A549 (cell line): ENCODE measurements around the gene NCCRP1. TPM values are rescaled to one million over a fixed set of nuclear protein-coding genes. Genes with fewer than 3 reads are reported as not detected.
A peak's percentile ranks its signal among the peaks of the same experiment; 100 is the strongest.

Experiments used
- ATAC-seq, 2 experiments: fragments of 200-7000 bp in 1 of 2; fragments of >200 bp in 1 of 2; cut with Nextera tagmentation in 1 of 2; cut with Tn5 transposase in 1 of 2; 3 replicates each; pipeline versions ENCODE4 v1.8.0 to v1.9.1; 2018 to 2020; ENCODE audit warnings: mild to moderate bottlenecking in 1 of 2, moderate library complexity in 1 of 2
- CTCF ChIA-PET: fragments of 300-600 bp; sonication (Branson Sonifier 250); formaldehyde crosslinking; extraction: SDS; loops from one replicate; lab custom pipeline; 2021; ENCODE audit warnings: antibody characterized with exemption, inconsistent platforms; lab: Yijun Ruan, JAX
- POLR2A ChIA-PET: fragments of 350-600 bp; formaldehyde crosslinking; extraction: SDS; loops from one replicate; lab custom pipeline; 2021; ENCODE audit warnings: antibody characterized with exemption, inconsistent platforms; lab: Yijun Ruan, JAX
- DNase-seq, 2 experiments: peaks; one replicate each; pipeline versions ENCODE4 v3.0.0 to v3.0.0-alpha.2; 2011 to 2016; ENCODE audit warnings: low read depth in 1 of 2, low spot score in 1 of 2
- FAIRE-seq: peaks from 2 replicates; lab custom pipeline; 2011; peaks lifted over from hg19 to GRCh38; lab: Jason Lieb, UNC
- H3K27ac ChIP-seq, 2 experiments: fragments of >200 bp; sonication (Bioruptor Twin); formaldehyde crosslinking; 3 replicates each; pipeline ENCODE4 v1.5.1; 2016 to 2017
- H3K4me1 ChIP-seq: fragments of >200 bp; sonication (Bioruptor Twin); formaldehyde crosslinking; 3 replicates; pipeline ENCODE4 v1.6.1; 2016
- H3K4me2 ChIP-seq: fragments of >200 bp; sonication (Bioruptor Twin); formaldehyde crosslinking; 3 replicates; pipeline ENCODE4 v1.6.1; 2016
- H3K4me3 ChIP-seq: fragments of >200 bp; sonication (Bioruptor Twin); formaldehyde crosslinking; 3 replicates; pipeline ENCODE4 v1.5.1; 2016
- H3K9me3 ChIP-seq: fragments of >200 bp; sonication (Bioruptor Twin); formaldehyde crosslinking; 3 replicates; pipeline ENCODE4 v1.6.1; 2016
- ATOH8 ChIP-seq: fragments of 250-450 bp; sonication (Bioruptor Pico); IDR thresholded peaks from 2 replicates; pipeline ENCODE4 v1.5.0; 2020; ENCODE audit warnings: low read depth, mild to moderate bottlenecking, moderate library complexity
- BCL3 ChIP-seq: fragments of >200 bp; sonication (Bioruptor Twin); formaldehyde crosslinking; IDR thresholded peaks from 3 replicates; pipeline ENCODE4 v1.6.1; 2016
- BHLHE40 ChIP-seq: IDR thresholded peaks from 2 replicates; pipeline ENCODE4 v1.6.1; 2012; ENCODE audit warnings: low read depth, low read length, inconsistent platforms
- CBX8 ChIP-seq: fragments of 200-600 bp; sonication (generic); IDR thresholded peaks from 2 replicates; pipeline ENCODE4 v1.6.1; 2016
- CHD4 ChIP-seq: fragments of 200-600 bp; sonication (generic); IDR thresholded peaks from 2 replicates; pipeline ENCODE4 v1.6.1; 2016; ENCODE audit warnings: antibody characterized with exemption, mild to moderate bottlenecking, borderline replicate concordance
- CTCF ChIP-seq: fragments of >200 bp; sonication (Bioruptor Twin); formaldehyde crosslinking; IDR thresholded peaks from 3 replicates; pipeline ENCODE4 v1.5.1; 2016
- EHF ChIP-seq: fragments of 250-450 bp; sonication (Bioruptor Pico); IDR thresholded peaks from 2 replicates; pipeline ENCODE4 v1.5.0; 2020; ENCODE audit warnings: mild to moderate bottlenecking
- EHMT2 ChIP-seq: fragments of 200-600 bp; sonication (generic); IDR thresholded peaks from 2 replicates; pipeline ENCODE4 v1.6.1; 2016; ENCODE audit warnings: antibody characterized with exemption, low read depth, mild to moderate bottlenecking, moderate library complexity
- EP300 ChIP-seq, 2 experiments: fragments of >200 bp; sonication (Bioruptor Twin); formaldehyde crosslinking; IDR thresholded peaks; 2 replicates in 1 of 2; 3 replicates in 1 of 2; pipeline ENCODE4 v1.6.1; 2016 to 2017
- ESRRA ChIP-seq: fragments of 150-350 bp; IDR thresholded peaks from 2 replicates; pipeline ENCODE4 v1.6.1; 2014; ENCODE audit warnings: mild to moderate bottlenecking, low read length, borderline replicate concordance
- FOSL2 ChIP-seq, 2 experiments: fragments of 450-650 bp in 1 of 2; fragments of >200 bp in 1 of 2; sonication (Bioruptor Twin) in 1 of 2; formaldehyde crosslinking; IDR thresholded peaks; 2 replicates each; pipeline versions ENCODE4 v1.5.0 to v1.6.1; 2016 to 2020; ENCODE audit warnings: mild to moderate bottlenecking in 1 of 2, moderate library complexity in 1 of 2
- FOXS1 ChIP-seq: fragments of 250-450 bp; sonication (Bioruptor Pico); IDR thresholded peaks from 2 replicates; pipeline ENCODE4 v1.5.0; 2020; ENCODE audit warnings: mild to moderate bottlenecking, moderate library complexity
- HDAC2 ChIP-seq: fragments of 200-600 bp; sonication (generic); IDR thresholded peaks from 2 replicates; pipeline ENCODE4 v1.6.1; 2016
- HOXA7 ChIP-seq: fragments of 250-450 bp; sonication (Bioruptor Pico); IDR thresholded peaks from 2 replicates; pipeline ENCODE4 v1.5.0; 2020; ENCODE audit warnings: mild to moderate bottlenecking, moderate library complexity
- HOXB13 ChIP-seq: fragments of 250-450 bp; sonication (Bioruptor Pico); IDR thresholded peaks from 2 replicates; pipeline ENCODE4 v1.5.0; 2020; ENCODE audit warnings: low read depth, mild to moderate bottlenecking, moderate library complexity
- HOXB5 ChIP-seq: fragments of 250-450 bp; sonication (Bioruptor Pico); IDR thresholded peaks from 2 replicates; pipeline ENCODE4 v1.5.0; 2020; ENCODE audit warnings: mild to moderate bottlenecking, moderate library complexity
- KDM1A ChIP-seq: fragments of 200-600 bp; sonication (generic); IDR thresholded peaks from 2 replicates; pipeline ENCODE4 v1.6.1; 2016; ENCODE audit warnings: low read depth, mild to moderate bottlenecking
- MAZ ChIP-seq: fragments of 150-350 bp; IDR thresholded peaks from 2 replicates; pipeline ENCODE4 v1.6.1; 2014; ENCODE audit warnings: antibody characterized with exemption, low read depth, low read length, borderline replicate concordance
- NPAS2 ChIP-seq: fragments of 250-450 bp; sonication (Bioruptor Pico); IDR thresholded peaks from 2 replicates; pipeline ENCODE4 v1.8.0; 2022; ENCODE audit warnings: mild to moderate bottlenecking, moderate library complexity, borderline replicate concordance
- NR3C1 ChIP-seq: fragments of >200 bp; sonication (Bioruptor Twin); formaldehyde crosslinking; IDR thresholded peaks from 3 replicates; pipeline ENCODE4 v1.6.1; 2017
- POLR2A ChIP-seq: IDR thresholded peaks from 2 replicates; pipeline ENCODE4 v1.6.1; 2012; ENCODE audit warnings: mild to moderate bottlenecking, low read length
- RAD21 ChIP-seq, 2 experiments: fragments of >200 bp in 1 of 2; sonication (Bioruptor Twin) in 1 of 2; formaldehyde crosslinking in 1 of 2; IDR thresholded peaks in 1 of 2; conservative IDR thresholded peaks in 1 of 2; 2 replicates in 1 of 2; 3 replicates in 1 of 2; pipeline ENCODE4 v1.6.1; 2012 to 2018; ENCODE audit warnings: inconsistent platforms in 1 of 2
- RARB ChIP-seq: fragments of 250-450 bp; sonication (Bioruptor Pico); IDR thresholded peaks from 2 replicates; pipeline ENCODE4 v1.8.0; 2021; ENCODE audit warnings: mild to moderate bottlenecking, moderate library complexity
- RCOR1 ChIP-seq: fragments of 150-350 bp; IDR thresholded peaks from 2 replicates; pipeline ENCODE4 v1.6.1; 2014; ENCODE audit warnings: antibody characterized with exemption, low read length, low read depth
- SMC3 ChIP-seq: fragments of >200 bp; sonication (Bioruptor Twin); formaldehyde crosslinking; IDR thresholded peaks from 3 replicates; pipeline ENCODE4 v1.6.1; 2018; ENCODE audit warnings: inconsistent platforms
- SREBF2 ChIP-seq: fragments of 450-650 bp; IDR thresholded peaks from 2 replicates; pipeline ENCODE4 v1.6.1; 2014; ENCODE audit warnings: mild to moderate bottlenecking, moderate library complexity
- ZC3H11A ChIP-seq: fragments of 450-650 bp; IDR thresholded peaks from 2 replicates; pipeline ENCODE4 v1.6.1; 2014; ENCODE audit warnings: antibody characterized with exemption, mild to moderate bottlenecking
- WGBS: methylation state at CpG from one replicate; pipeline ENCODE4 v1.1.6; 2017; ENCODE audit errors: missing lambda C conversion rate; 5-methylcytosine and 5-hydroxymethylcytosine counted together
- polyA plus RNA-seq, 4 experiments: library from polyadenylated mRNA; depleted of rRNA in 3 of 4; stranded (reverse); fragments of >200 nt; fragmentation: RNase III in 1 of 4; extraction: RNeasy Plus Mini Kit Qiagen cat#74134 plus additional on column Dnase treatment in 1 of 4; gene quantifications; 2 replicates in 3 of 4; 3 replicates in 1 of 4; pipeline ENCODE4 v1.2.3, GENCODE V29; 2011 to 2017
- TF ChIP-seq, protein P1 (sequence below): IDR thresholded peaks from 2 replicates; pipeline ENCODE4 v1.6.1; 2012; ENCODE audit warnings: low read depth, borderline replicate concordance

The NCCRP1 gene
- polyA plus RNA-seq, 2 of the 4 experiments (the other 2 are of a cell fraction), result 0.90 to 0.99 TPM

DNA sequence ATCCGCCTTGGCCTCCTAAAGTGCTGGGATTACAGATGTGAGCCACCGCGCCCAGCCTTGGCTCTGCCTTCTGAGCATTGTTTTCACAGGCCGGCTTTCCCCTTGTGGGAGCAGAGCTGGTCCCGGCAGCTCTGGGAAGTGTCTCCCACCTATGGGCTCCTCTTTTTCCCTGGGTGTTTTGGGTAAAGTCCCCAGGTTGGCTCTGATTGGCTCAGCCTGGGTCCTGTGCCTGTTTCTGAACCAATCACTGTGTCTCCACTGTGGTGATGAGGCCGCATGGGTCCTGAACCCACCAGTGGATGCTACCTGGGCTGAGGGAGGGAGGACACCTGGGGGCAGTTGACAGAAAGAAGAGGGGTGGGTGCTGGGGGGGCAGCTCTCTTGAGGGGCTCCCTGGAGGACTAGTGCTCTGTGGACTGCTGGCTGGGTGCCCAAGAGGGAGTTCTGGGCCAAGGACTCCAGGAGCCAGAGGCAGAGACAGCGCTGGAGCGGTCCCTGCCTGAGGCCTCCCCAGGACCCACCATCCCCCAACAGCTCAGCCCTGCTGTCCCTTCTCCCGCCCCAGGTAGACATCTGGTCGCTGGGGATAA, 19.6 kb upstream of the NCCRP1 start:
- TF ChIP-seq FOXS1 (no peak), NPAS2 (CRISPR knock-in tag) (no peak), BCL3 (no peak), RCOR1 (no peak)
- POLR2A ChIA-PET, result no interaction called here
- no peaks in the 10 kb centered on the region for H3K4me1 ChIP-seq
- CTCF ChIA-PET, result interaction anchor here (0.6 to 5.6 kb wide), 10 partner anchors 10 to 1693 kb away, joined by 3 to 55 read pairs (median 10); partner anchors contain the start of gene FAM98C
- no peak overlapping the region for H3K4me3 ChIP-seq
- 95% methylated on average over 10 of the region's 10 CpGs for WGBS
- no peaks in the 10 kb centered on the region for H3K9me3 ChIP-seq
- no peak overlapping the region for H3K4me2 ChIP-seq
- DNase-seq (no peak), ATAC-seq (0 out of 6 replicates have a peak, but pooled peaks of 1 of the 2 experiments have one; percentile 6), FAIRE-seq (no peak)
- no peak overlapping the region for H3K27ac ChIP-seq

GRCh38 chr19:39177736-39178135, 19.0 kb upstream of the NCCRP1 start:
- WGBS, result 91% methylated on average over 11 of the region's 11 CpGs

DNA sequence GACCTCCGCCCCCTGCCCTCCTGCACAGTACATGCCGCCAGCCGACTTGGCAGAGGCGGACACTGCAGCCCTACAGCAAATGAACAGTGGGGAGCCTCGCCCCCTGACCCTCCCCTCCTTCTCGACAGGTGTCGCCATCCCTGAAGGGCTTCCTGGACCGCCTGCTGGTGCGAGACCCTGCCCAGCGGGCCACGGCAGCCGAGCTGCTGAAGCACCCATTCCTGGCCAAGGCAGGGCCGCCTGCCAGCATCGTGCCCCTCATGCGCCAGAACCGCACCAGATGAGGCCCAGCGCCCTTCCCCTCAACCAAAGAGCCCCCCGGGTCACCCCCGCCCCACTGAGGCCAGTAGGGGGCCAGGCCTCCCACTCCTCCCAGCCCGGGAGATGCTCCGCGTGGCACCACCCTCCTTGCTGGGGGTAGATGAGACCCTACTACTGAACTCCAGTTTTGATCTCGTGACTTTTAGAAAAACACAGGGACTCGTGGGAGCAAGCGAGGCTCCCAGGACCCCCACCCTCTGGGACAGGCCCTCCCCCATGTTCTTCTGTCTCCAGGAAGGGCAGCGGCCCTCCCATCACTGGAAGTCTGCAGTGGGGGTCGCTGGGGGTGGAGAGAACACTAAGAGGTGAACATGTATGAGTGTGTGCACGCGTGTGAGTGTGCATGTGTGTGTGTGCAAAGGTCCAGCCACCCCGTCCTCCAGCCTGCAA, 18.3 kb upstream of the NCCRP1 start:
- Histone ChIP-seq H3K27ac (no peak overlapping the region), H3K4me1 (no peaks in the 10 kb centered on the region), H3K9me3 (no peaks in the 10 kb centered on the region), H3K4me2 (no peak overlapping the region), H3K4me3 (no peak overlapping the region)
- DNase-seq (no peak), ATAC-seq (no peak), FAIRE-seq (no peak)
- ChIA-PET POLR2A (no interaction called here), CTCF (interaction anchor here (0.6 to 5.6 kb wide), 4 partner anchors 9 to 216 kb away, joined by 3 to 55 read pairs (median 16); no protein-coding TSS in a partner anchor)
- WGBS, result 95% methylated on average over 24 of the region's 30 CpGs
- TF ChIP-seq SMC3 (no peak), MAZ (no peak), EHMT2 (no peak), HOXB5 (CRISPR knock-in tag) (no peak), FOXS1 (no peak), ATOH8 (no peak), HDAC2 (no peak), EP300 (IDR thresholded peaks at IDR 0.05) (no peak), RARB (CRISPR knock-in tag) (no peak), CTCF (no peak), NPAS2 (CRISPR knock-in tag) (no peak), HOXA7 (CRISPR knock-in tag) (no peak), EHF (CRISPR knock-in tag) (no peak), KDM1A (no peak), CHD4 (no peak), BHLHE40 (no peak), FOSL2 (IDR thresholded peaks at IDR 0.05) (no peak), FOSL2 (CRISPR knock-in tag; IDR thresholded peaks at IDR 0.05) (no peak), RAD21 (conservative IDR thresholded peaks at IDR 0.05 in 1 of 2, IDR thresholded peaks at IDR 0.05 in 1 of 2) (no peak)
- TF ChIP-seq, protein P1, sequence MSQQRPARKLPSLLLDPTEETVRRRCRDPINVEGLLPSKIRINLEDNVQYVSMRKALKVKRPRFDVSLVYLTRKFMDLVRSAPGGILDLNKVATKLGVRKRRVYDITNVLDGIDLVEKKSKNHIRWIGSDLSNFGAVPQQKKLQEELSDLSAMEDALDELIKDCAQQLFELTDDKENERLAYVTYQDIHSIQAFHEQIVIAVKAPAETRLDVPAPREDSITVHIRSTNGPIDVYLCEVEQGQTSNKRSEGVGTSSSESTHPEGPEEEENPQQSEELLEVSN, result no peak

More at GRCh38 chr19:39177736-39178135, 19.0 kb upstream of the NCCRP1 start:
- no peak overlapping the region for H3K4me2 ChIP-seq
- no peak for DNase-seq
- H3K9me3 ChIP-seq, result no peaks in the 10 kb centered on the region
- no peaks in the 10 kb centered on the region for H3K4me1 ChIP-seq
- no peak for FAIRE-seq
- POLR2A ChIA-PET, result no interaction called here
- CTCF ChIA-PET, result interaction anchor here (0.6 to 5.6 kb wide), 7 partner anchors 10 to 775 kb away, joined by 3 to 55 read pairs (median 18); partner anchors contain the start of gene FAM98C
- no peak for ATAC-seq
- H3K27ac ChIP-seq, result no peak overlapping the region
- no peak overlapping the region for H3K4me3 ChIP-seq
- TF ChIP-seq ZC3H11A (no peak), MAZ (no peak), KDM1A (no peak), HOXB13 (CRISPR knock-in tag) (no peak), HDAC2 (no peak), EHF (CRISPR knock-in tag) (no peak), EP300 (IDR thresholded peaks at IDR 0.05) (no peak), FOSL2 (IDR thresholded peaks at IDR 0.05) (no peak), FOSL2 (CRISPR knock-in tag; IDR thresholded peaks at IDR 0.05) (no peak), RCOR1 (no peak), NR3C1 (no peak), ESRRA (no peak), CBX8 (no peak), SREBF2 (no peak), POLR2A (no peak)
